HUES64 (cell line): ENCODE measurements around the gene CA5A.
"Not testable (repeated sequence)": the region's sequence is repeated elsewhere in the genome, so short reads cannot be mapped to it uniquely, and the experiment has no call there.

Experiments
- H3K27ac ChIP-seq: 2 replicates; pipeline ENCODE4 v1.7.0; 2013; ENCODE audit warnings: low read depth, low read length, inconsistent platforms
- H3K27me3 ChIP-seq: 2 replicates; pipeline ENCODE4 v1.6.1; 2013; ENCODE audit warnings: mild to moderate bottlenecking, low read length; ENCODE audit not compliant: insufficient read depth
- H3K36me3 ChIP-seq: 2 replicates; pipeline ENCODE4 v1.6.1; 2013; ENCODE audit warnings: mild to moderate bottlenecking, low read length; ENCODE audit not compliant: insufficient read depth
- H3K4me1 ChIP-seq: 2 replicates; pipeline ENCODE4 v1.6.1; 2013; ENCODE audit warnings: mild to moderate bottlenecking, low read length, moderate library complexity; ENCODE audit not compliant: insufficient read depth
- H3K4me3 ChIP-seq: 2 replicates; pipeline ENCODE4 v1.5.1; 2013; ENCODE audit warnings: mild to moderate bottlenecking, low read length, moderate library complexity
- H3K9ac ChIP-seq: 2 replicates; pipeline ENCODE4 v1.6.1; 2013; ENCODE audit warnings: mild to moderate bottlenecking, low read depth, low read length
- H3K9me3 ChIP-seq: 2 replicates; pipeline ENCODE4 v1.6.1; 2013; ENCODE audit warnings: low read depth, low read length; ENCODE audit not compliant: insufficient read depth
- WGBS: fragments of 150-250, 120-280 bp; methylation state at CpG from one replicate; pipeline ENCODE4 v1.1.7; 2013; ENCODE audit warnings: missing lambda C conversion rate; 5-methylcytosine and 5-hydroxymethylcytosine counted together

Gene CA5A

GRCh38 chr16:87858151-87858993 is 78.0 kb downstream of the CA5A start:
- H3K9ac ChIP-seq, H3K4me1 ChIP-seq, H3K27me3 ChIP-seq, H3K4me3 ChIP-seq, H3K27ac ChIP-seq, H3K9me3 ChIP-seq: not testable (repeated sequence)
- H3K36me3 ChIP-seq = peaks cover 13% of the 10 kb centered on the region; the same call in 1 of the 2 replicates
- 94% methylated on average over 26 of the region's 27 CpGs for WGBS

GRCh38 chr16:87856791-87857228 is 79.5 kb downstream of the CA5A start:
- Histone ChIP-seq H3K27ac (no peak overlapping the region), H3K4me3 (no peak overlapping the region), H3K9me3 (no peaks in the 10 kb centered on the region), H3K4me1 (peaks cover 24% of the 10 kb centered on the region), H3K27me3 (no peaks in the 10 kb centered on the region; the same call in 1 of the 2 replicates), H3K36me3 (peaks cover 8% of the 10 kb centered on the region; the same call in 1 of the 2 replicates), H3K9ac (no peak overlapping the region)
- WGBS = 88% methylated on average over 15 of the region's 15 CpGs

- Histone ChIP-seq H3K9me3 (no peaks in the 10 kb centered on the region), H3K36me3 (peaks cover 13% of the 10 kb centered on the region), H3K4me3 (no peak overlapping the region), H3K27me3 (no peaks in the 10 kb centered on the region; the same call in 1 of the 2 replicates), H3K27ac (no peak overlapping the region), H3K9ac (no peak overlapping the region; the same call in 1 of the 2 replicates), H3K4me1 (peaks cover 24% of the 10 kb centered on the region)
- WGBS = 88% methylated on average over 26 of the region's 26 CpGs
These were observed 80.2 kb downstream of the CA5A start for GRCh38 chr16:87855852-87856715.

- Histone ChIP-seq H3K27me3 (no peaks in the 10 kb centered on the region), H3K36me3 (peaks cover 23% of the 10 kb centered on the region), H3K4me3 (no peak overlapping the region), H3K9ac (no peak overlapping the region), H3K27ac (no peak overlapping the region), H3K4me1 (peaks cover 24% of the 10 kb centered on the region), H3K9me3 (no peaks in the 10 kb centered on the region)
- 93% methylated on average over 22 of the region's 22 CpGs for WGBS
These were observed 81.2 kb downstream of the CA5A start for GRCh38 chr16:87854907-87855683.

GRCh38 chr16:87854053-87854906 is 82.0 kb downstream of the CA5A start:
- Histone ChIP-seq H3K4me3 (no peak overlapping the region), H3K4me1 (peaks cover 24% of the 10 kb centered on the region), H3K36me3 (peaks cover 30% of the 10 kb centered on the region), H3K27ac (peak overlapping the region; percentile 18; the same call in 1 of the 2 replicates), H3K9ac (no peak overlapping the region), H3K27me3 (no peaks in the 10 kb centered on the region), H3K9me3 (no peaks in the 10 kb centered on the region)
- WGBS = 79% methylated on average over 19 of the region's 21 CpGs

GRCh38 chr16:87853411-87854052 is 82.8 kb downstream of the CA5A start:
- H3K27ac ChIP-seq = peak overlapping the region; percentile 85
- peak overlapping the region; percentile 80 for H3K9ac ChIP-seq
- peaks cover 24% of the 10 kb centered on the region for H3K4me1 ChIP-seq
- H3K9me3 ChIP-seq = no peaks in the 10 kb centered on the region
- no peaks in the 10 kb centered on the region for H3K27me3 ChIP-seq
- peaks cover 37% of the 10 kb centered on the region for H3K36me3 ChIP-seq
- WGBS = 26% methylated on average over 25 of the region's 25 CpGs
- H3K4me3 ChIP-seq = no peak overlapping the region; the same call in 1 of the 2 replicates

- peaks cover 43% of the 10 kb centered on the region for H3K36me3 ChIP-seq
- no peaks in the 10 kb centered on the region for H3K9me3 ChIP-seq
- no peak overlapping the region for H3K9ac ChIP-seq
- WGBS = 83% methylated on average over 21 of the region's 21 CpGs
- peaks cover 24% of the 10 kb centered on the region for H3K4me1 ChIP-seq
- no peaks in the 10 kb centered on the region for H3K27me3 ChIP-seq
- no peak overlapping the region for H3K4me3 ChIP-seq
- H3K27ac ChIP-seq = peak overlapping the region; percentile 28; the same call in 1 of the 2 replicates
These were observed 84.7 kb downstream of the CA5A start for GRCh38 chr16:87851601-87852000.

GRCh38 chr16:87851141-87851587 is 85.2 kb downstream of the CA5A start:
- no peak overlapping the region for H3K9ac ChIP-seq
- WGBS = 88% methylated on average over 14 of the region's 14 CpGs
- H3K9me3 ChIP-seq = no peaks in the 10 kb centered on the region
- peaks cover 24% of the 10 kb centered on the region for H3K4me1 ChIP-seq
- peaks cover 42% of the 10 kb centered on the region for H3K36me3 ChIP-seq
- no peak overlapping the region for H3K4me3 ChIP-seq
- H3K27me3 ChIP-seq = no peaks in the 10 kb centered on the region
- peak overlapping the region; percentile 28; the same call in 1 of the 2 replicates for H3K27ac ChIP-seq

GRCh38 chr16:87850009-87851006 is 86.0 kb downstream of the CA5A start:
- Histone ChIP-seq H3K9ac (no peak overlapping the region), H3K27me3 (no peaks in the 10 kb centered on the region), H3K9me3 (no peaks in the 10 kb centered on the region), H3K36me3 (peaks cover 39% of the 10 kb centered on the region), H3K4me3 (no peak overlapping the region), H3K27ac (no peak overlapping the region), H3K4me1 (peaks cover 24% of the 10 kb centered on the region)
- WGBS = 70% methylated on average over 25 of the region's 25 CpGs
